Measurements from ENCODE around the gene LSMEM2. TPM values are rescaled to one million over a fixed set of nuclear protein-coding genes. Genes with fewer than 3 reads are reported as not detected.

LSMEM2 gene
- total RNA-seq, 1 donor from 2014 or later, result 15.1 TPM

- Histone ChIP-seq H3K4me3 (ENCODE audit: low read length in 3 of 3) (peak overlapping the region; percentile 79 to 90 (median 83)), H3K9ac (ENCODE audit: low read depth in 1 of 3, low read length in 3 of 3) (peak overlapping the region; percentile 88 to 91 (median 90)), H3K4me1 (ENCODE audit: control insufficient read depth in 3 of 3, insufficient read depth in 3 of 3, low read length in 3 of 3) (peaks cover 56 to 61% (median 58%) of the 10 kb centered on the region in 3 donors), H3K27ac (ENCODE audit: low read depth, low read length) (peak overlapping the region; percentile 86), H3K36me3 (ENCODE audit: control insufficient read depth in 3 of 3, insufficient read depth in 3 of 3, low read length in 3 of 3) (no peaks in the 10 kb centered on the region), H3K27me3 (ENCODE audit: control insufficient read depth in 3 of 3, insufficient read depth in 3 of 3, low read length in 3 of 3) (no peaks in the 10 kb centered on the region), H3K9me3 (ENCODE audit: control insufficient read depth in 3 of 3, low read length in 3 of 3) (no peaks in the 10 kb centered on the region)
Observed at GRCh38 chr3:50237133-50237651, 41.7 kb upstream of the LSMEM2 start.

- Histone ChIP-seq H3K36me3 (ENCODE audit: control insufficient read depth in 3 of 3, insufficient read depth in 3 of 3, low read length in 3 of 3) (no peaks in the 10 kb centered on the region), H3K4me3 (ENCODE audit: low read length in 3 of 3) (peak overlapping the region; percentile 79 to 90 (median 83)), H3K4me1 (ENCODE audit: control insufficient read depth in 3 of 3, insufficient read depth in 3 of 3, low read length in 3 of 3) (peaks cover 62 to 69% (median 66%) of the 10 kb centered on the region in 3 donors), H3K9ac (ENCODE audit: low read depth in 1 of 3, low read length in 3 of 3) (peak overlapping the region; percentile 88 to 91 (median 90)), H3K27ac (ENCODE audit: low read depth, low read length) (peak overlapping the region; percentile 86), H3K9me3 (ENCODE audit: control insufficient read depth in 3 of 3, low read length in 3 of 3) (no peaks in the 10 kb centered on the region), H3K27me3 (ENCODE audit: control insufficient read depth in 3 of 3, insufficient read depth in 3 of 3, low read length in 3 of 3) (no peaks in the 10 kb centered on the region)
Observed at GRCh38 chr3:50237754-50238548, 40.9 kb upstream of the LSMEM2 start.

- Histone ChIP-seq H3K4me1 (ENCODE audit: control insufficient read depth in 3 of 3, insufficient read depth in 3 of 3, low read length in 3 of 3) (peaks cover 67 to 74% (median 72%) of the 10 kb centered on the region in 3 donors), H3K4me3 (ENCODE audit: low read length in 3 of 3) (peak overlapping the region; percentile 79 to 90 (median 83)), H3K9ac (ENCODE audit: low read depth in 1 of 3, low read length in 3 of 3) (peak overlapping the region; percentile 65 to 90 (median 88)), H3K27ac (ENCODE audit: low read depth, low read length) (peak overlapping the region; percentile 86), H3K9me3 (ENCODE audit: control insufficient read depth in 3 of 3, low read length in 3 of 3) (no peaks in the 10 kb centered on the region), H3K27me3 (ENCODE audit: control insufficient read depth in 3 of 3, insufficient read depth in 3 of 3, low read length in 3 of 3) (no peaks in the 10 kb centered on the region), H3K36me3 (ENCODE audit: control insufficient read depth in 3 of 3, insufficient read depth in 3 of 3, low read length in 3 of 3) (no peaks in the 10 kb centered on the region)
Observed at GRCh38 chr3:50238549-50239026, 40.3 kb upstream of the LSMEM2 start.

- Histone ChIP-seq H3K27ac (ENCODE audit: low read depth, low read length) (peak overlapping the region; percentile 86), H3K4me3 (ENCODE audit: low read length in 3 of 3) (no peak overlapping the region), H3K4me1 (ENCODE audit: control insufficient read depth in 3 of 3, insufficient read depth in 3 of 3, low read length in 3 of 3) (peaks cover 75 to 82% (median 81%) of the 10 kb centered on the region in 3 donors), H3K9me3 (ENCODE audit: control insufficient read depth in 3 of 3, low read length in 3 of 3) (no peaks in the 10 kb centered on the region), H3K27me3 (ENCODE audit: control insufficient read depth in 3 of 3, insufficient read depth in 3 of 3, low read length in 3 of 3) (no peaks in the 10 kb centered on the region), H3K36me3 (ENCODE audit: control insufficient read depth in 3 of 3, insufficient read depth in 3 of 3, low read length in 3 of 3) (peaks cover 0 to 2% (median 0%) of the 10 kb centered on the region in 3 donors), H3K9ac (ENCODE audit: low read depth in 1 of 3, low read length in 3 of 3) (peak overlapping the region; percentile 7 to 90 (median 61))
Observed at GRCh38 chr3:50239649-50240048, 39.2 kb upstream of the LSMEM2 start.

GRCh38 chr3:50241163-50241562, 37.7 kb upstream of the LSMEM2 start:
- Histone ChIP-seq H3K9ac (ENCODE audit: low read depth in 1 of 3, low read length in 3 of 3) (peak overlapping the region; percentile 38 to 68 (median 51)), H3K27me3 (ENCODE audit: control insufficient read depth in 3 of 3, insufficient read depth in 3 of 3, low read length in 3 of 3) (no peaks in the 10 kb centered on the region), H3K36me3 (ENCODE audit: control insufficient read depth in 3 of 3, insufficient read depth in 3 of 3, low read length in 3 of 3) (peaks cover 0 to 2% (median 0%) of the 10 kb centered on the region in 3 donors), H3K4me3 (ENCODE audit: low read length in 3 of 3) (peak overlapping the region in 1 of 3 donors; percentile 10), H3K27ac (ENCODE audit: low read depth, low read length) (peak overlapping the region; percentile 80), H3K9me3 (ENCODE audit: control insufficient read depth in 3 of 3, low read length in 3 of 3) (no peaks in the 10 kb centered on the region), H3K4me1 (ENCODE audit: control insufficient read depth in 3 of 3, insufficient read depth in 3 of 3, low read length in 3 of 3) (peaks cover 87 to 93% (median 89%) of the 10 kb centered on the region in 3 donors)

- H3K27me3 ChIP-seq (ENCODE audit: control insufficient read depth in 3 of 3, insufficient read depth in 3 of 3, low read length in 3 of 3), result no peaks in the 10 kb centered on the region
- peaks cover 0 to 2% (median 0%) of the 10 kb centered on the region in 3 donors for H3K36me3 ChIP-seq (ENCODE audit: control insufficient read depth in 3 of 3, insufficient read depth in 3 of 3, low read length in 3 of 3)
- peak overlapping the region; percentile 80 for H3K27ac ChIP-seq (ENCODE audit: low read depth, low read length)
- H3K4me1 ChIP-seq (ENCODE audit: control insufficient read depth in 3 of 3, insufficient read depth in 3 of 3, low read length in 3 of 3), result peaks cover 88 to 93% (median 90%) of the 10 kb centered on the region in 3 donors
- H3K4me3 ChIP-seq (ENCODE audit: low read length in 3 of 3), result peak overlapping the region in 1 of 3 donors; percentile 35
- peak overlapping the region; percentile 38 to 68 (median 51) for H3K9ac ChIP-seq (ENCODE audit: low read depth in 1 of 3, low read length in 3 of 3)
- H3K9me3 ChIP-seq (ENCODE audit: control insufficient read depth in 3 of 3, low read length in 3 of 3), result no peaks in the 10 kb centered on the region
Observed at GRCh38 chr3:50241713-50242380, 37.0 kb upstream of the LSMEM2 start.

- H3K27me3 ChIP-seq (ENCODE audit: control insufficient read depth in 3 of 3, insufficient read depth in 3 of 3, low read length in 3 of 3), result no peaks in the 10 kb centered on the region
- peak overlapping the region in 1 of 3 donors; percentile 41 for H3K4me3 ChIP-seq (ENCODE audit: low read length in 3 of 3)
- H3K9ac ChIP-seq (ENCODE audit: low read depth in 1 of 3, low read length in 3 of 3), result peak overlapping the region; percentile 16 to 68 (median 38)
- H3K36me3 ChIP-seq (ENCODE audit: control insufficient read depth in 3 of 3, insufficient read depth in 3 of 3, low read length in 3 of 3), result peaks cover 0 to 2% (median 0%) of the 10 kb centered on the region in 3 donors
- peak overlapping the region; percentile 80 for H3K27ac ChIP-seq (ENCODE audit: low read depth, low read length)
- no peaks in the 10 kb centered on the region for H3K9me3 ChIP-seq (ENCODE audit: control insufficient read depth in 3 of 3, low read length in 3 of 3)
- H3K4me1 ChIP-seq (ENCODE audit: control insufficient read depth in 3 of 3, insufficient read depth in 3 of 3, low read length in 3 of 3), result peaks cover 88 to 93% (median 90%) of the 10 kb centered on the region in 3 donors
Observed at GRCh38 chr3:50242381-50242770, 36.5 kb upstream of the LSMEM2 start.

- Histone ChIP-seq H3K27ac (ENCODE audit: low read depth, low read length) (peak overlapping the region; percentile 80), H3K27me3 (ENCODE audit: control insufficient read depth in 3 of 3, insufficient read depth in 3 of 3, low read length in 3 of 3) (no peaks in the 10 kb centered on the region), H3K4me1 (ENCODE audit: control insufficient read depth in 3 of 3, insufficient read depth in 3 of 3, low read length in 3 of 3) (peaks cover 88 to 93% (median 89%) of the 10 kb centered on the region in 3 donors), H3K9ac (ENCODE audit: low read depth in 1 of 3, low read length in 3 of 3) (peak overlapping the region; percentile 38 to 71 (median 45)), H3K4me3 (ENCODE audit: low read length in 3 of 3) (peak overlapping the region in 2 of 3 donors; percentile 41 to 49), H3K36me3 (ENCODE audit: control insufficient read depth in 3 of 3, insufficient read depth in 3 of 3, low read length in 3 of 3) (peaks cover 0 to 2% (median 0%) of the 10 kb centered on the region in 3 donors), H3K9me3 (ENCODE audit: control insufficient read depth in 3 of 3, low read length in 3 of 3) (no peaks in the 10 kb centered on the region)
Observed at GRCh38 chr3:50242851-50243542, 35.9 kb upstream of the LSMEM2 start.

- H3K4me3 ChIP-seq (ENCODE audit: low read length in 3 of 3), result peak overlapping the region in 1 of 3 donors; percentile 49
- H3K4me1 ChIP-seq (ENCODE audit: control insufficient read depth in 3 of 3, insufficient read depth in 3 of 3, low read length in 3 of 3), result peaks cover 88 to 93% (median 89%) of the 10 kb centered on the region in 3 donors
- no peaks in the 10 kb centered on the region for H3K9me3 ChIP-seq (ENCODE audit: control insufficient read depth in 3 of 3, low read length in 3 of 3)
- peaks cover 0 to 2% (median 0%) of the 10 kb centered on the region in 3 donors for H3K36me3 ChIP-seq (ENCODE audit: control insufficient read depth in 3 of 3, insufficient read depth in 3 of 3, low read length in 3 of 3)
- peak overlapping the region; percentile 10 to 71 (median 45) for H3K9ac ChIP-seq (ENCODE audit: low read depth in 1 of 3, low read length in 3 of 3)
- no peaks in the 10 kb centered on the region for H3K27me3 ChIP-seq (ENCODE audit: control insufficient read depth in 3 of 3, insufficient read depth in 3 of 3, low read length in 3 of 3)
- peak overlapping the region; percentile 80 for H3K27ac ChIP-seq (ENCODE audit: low read depth, low read length)
Observed at GRCh38 chr3:50243543-50243895, 35.4 kb upstream of the LSMEM2 start.
